Right hindlimb (tissue), 1 donor: ENCODE results near the gene SLC12A7.
"Not testable (repeated sequence)": the region's sequence is repeated elsewhere in the genome, so short reads cannot be mapped to it uniquely, and the experiment has no call there.

Source experiments
- DNase-seq: peaks from one replicate; pipeline ENCODE4 v3.0.0-alpha.2; 2018

Gene SLC12A7

DNA sequence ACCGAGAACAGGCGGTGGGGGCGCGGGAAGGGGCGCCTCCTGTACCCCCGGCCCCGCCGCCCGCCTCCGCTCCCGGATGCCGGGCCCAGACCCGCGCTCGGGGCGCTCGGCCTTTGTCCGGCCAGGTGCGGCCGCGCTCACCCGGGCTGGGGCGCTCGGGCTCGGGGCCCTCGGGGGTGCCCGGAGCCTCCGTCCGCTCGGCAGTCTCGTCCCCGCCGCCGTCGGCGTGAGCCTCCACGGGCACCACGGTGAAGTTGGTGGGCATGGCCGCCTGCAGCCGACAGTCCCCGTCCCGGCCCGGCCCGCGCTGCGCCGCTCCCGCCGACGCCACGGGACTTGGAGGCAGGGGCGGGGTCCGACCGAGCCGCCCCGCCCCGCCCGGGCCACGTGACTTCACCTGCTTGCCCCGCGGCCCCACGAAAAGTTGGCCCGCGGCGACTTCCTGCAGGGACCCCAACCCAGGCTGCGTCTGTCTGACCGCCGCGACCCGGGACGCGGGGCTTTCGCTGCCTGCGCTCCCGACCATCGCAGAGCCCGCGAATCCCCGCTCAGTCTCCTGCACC is at the start of gene SLC12A7:
TSS of gene SLC12A7 (minus strand) at position 337 of the 563 bp plus-strand sequence. CDS start at position 265, 72 bp downstream.
- peak; percentile 62 for DNase-seq

- no peak for DNase-seq
Observed at GRCh38 chr5:1161108-1161832, 49.4 kb upstream of the SLC12A7 start.

- no peak for DNase-seq
Observed at GRCh38 chr5:1159774-1160406, 48.0 kb upstream of the SLC12A7 start.

DNA sequence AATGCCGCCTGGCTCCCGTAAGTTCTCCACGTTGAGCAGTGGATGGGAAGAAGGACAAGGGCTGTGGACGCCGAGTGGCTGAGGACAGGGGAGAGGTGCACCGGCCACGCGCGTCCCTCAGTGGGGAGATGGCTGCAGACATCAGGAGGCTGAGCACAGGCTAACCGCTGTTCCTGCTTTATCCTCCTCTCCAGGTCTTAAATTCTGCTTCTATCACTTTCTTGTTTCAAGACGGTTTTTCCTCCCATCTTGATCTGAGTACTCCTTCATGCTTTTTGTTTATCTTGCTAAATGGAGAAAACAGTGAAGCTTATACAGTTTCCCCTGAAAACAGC is 47.4 kb upstream of the SLC12A7 start:
- DNase-seq = no peak

GRCh38 chr5:1158647-1159340 is 46.9 kb upstream of the SLC12A7 start:
- DNase-seq = no peak

- DNase-seq = not testable (repeated sequence)
Observed at GRCh38 chr5:1157461-1157986, 45.7 kb upstream of the SLC12A7 start.

- DNase-seq = no peak
Observed at GRCh38 chr5:1156754-1157460, 45.0 kb upstream of the SLC12A7 start.

GRCh38 chr5:1156033-1156753 is 44.3 kb upstream of the SLC12A7 start:
- DNase-seq = no peak

DNA sequence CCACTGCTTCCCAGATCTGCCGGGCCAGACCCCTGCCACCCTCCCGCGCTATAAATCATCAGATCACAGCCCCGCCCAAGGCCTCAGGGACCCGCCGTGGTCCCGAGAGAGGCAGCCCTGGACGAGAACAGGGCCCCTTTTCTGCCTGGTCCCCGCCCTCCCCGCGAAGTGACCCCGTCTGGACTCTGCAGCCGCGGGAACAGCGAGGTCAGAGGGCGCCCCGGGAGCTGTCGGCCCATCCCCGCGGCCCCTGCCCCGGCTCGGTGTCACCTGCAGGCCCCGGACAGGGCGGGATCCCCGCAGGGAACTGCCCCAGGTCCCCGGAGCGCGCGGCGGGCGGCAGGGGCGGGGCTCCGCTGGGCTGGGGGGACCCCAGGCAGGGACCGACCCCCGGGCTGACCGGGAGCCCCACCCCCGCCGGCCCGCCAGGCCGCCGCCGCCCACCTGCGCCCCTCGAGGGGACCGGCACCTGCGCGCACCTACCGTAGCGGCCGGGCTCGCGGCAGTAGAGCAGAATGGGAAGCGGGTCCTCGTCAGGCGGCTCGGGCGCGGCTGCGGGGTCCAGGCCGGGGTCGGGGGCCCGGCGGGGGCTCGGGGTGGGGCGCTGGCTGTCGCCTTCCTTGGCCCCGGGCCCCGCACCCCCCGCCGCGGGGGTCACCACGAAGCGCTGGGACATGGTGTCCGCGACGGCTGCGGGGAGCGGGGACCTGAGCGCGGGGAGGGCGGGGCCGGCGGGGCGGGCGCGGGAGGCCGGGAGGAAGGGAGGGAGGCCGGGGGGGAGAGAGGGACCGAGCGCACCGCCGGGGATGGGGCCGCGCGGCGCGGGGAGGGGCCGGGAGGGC is 43.5 kb upstream of the SLC12A7 start:
- no peak for DNase-seq

DNA sequence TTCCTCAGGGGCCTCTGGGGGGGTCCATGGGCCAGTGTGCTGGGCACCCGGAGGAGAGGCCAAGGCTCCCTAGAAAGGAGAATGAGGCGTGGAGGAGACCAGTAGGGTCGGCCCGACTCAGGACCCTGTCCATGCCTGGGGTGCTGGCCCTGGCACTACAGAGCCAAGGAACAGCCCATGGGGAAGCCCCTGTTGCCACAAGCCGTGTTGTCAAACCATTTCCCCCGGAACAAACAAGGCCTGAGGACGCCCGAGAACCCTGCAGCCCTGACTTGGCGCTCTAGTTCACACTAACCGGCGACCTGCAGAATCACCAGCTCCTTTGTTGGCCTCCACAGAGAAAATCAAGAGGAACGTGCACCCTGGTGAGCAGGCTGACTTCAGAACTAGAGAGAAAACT is 41.6 kb upstream of the SLC12A7 start:
- DNase-seq = no peak

DNA sequence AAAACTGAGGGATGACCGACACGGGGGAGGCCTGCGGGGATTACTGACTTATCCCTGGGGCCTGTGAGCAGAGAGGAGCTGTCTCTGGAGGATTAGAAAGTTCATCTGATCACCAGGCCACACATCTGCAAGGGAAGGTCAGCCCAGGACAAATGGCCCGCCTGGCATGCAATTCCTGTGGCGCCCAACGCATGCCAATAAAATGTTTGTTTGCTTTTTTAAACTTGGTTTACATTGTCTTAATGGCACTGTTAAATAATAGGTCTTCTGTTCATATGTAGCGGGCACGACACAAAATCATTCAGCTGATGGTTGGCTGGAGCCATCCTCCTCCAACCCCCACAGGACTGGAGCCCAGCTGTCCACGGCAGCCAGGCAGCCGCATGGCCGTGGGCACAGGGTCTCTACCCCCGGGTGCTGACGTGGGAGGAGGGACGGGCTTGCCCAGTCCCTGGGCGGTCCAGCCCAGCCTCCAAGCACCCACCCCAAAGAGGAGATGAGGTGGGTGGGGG is 41.0 kb upstream of the SLC12A7 start:
- DNase-seq = no peak

GRCh38 chr5:1152156-1152555 is 40.3 kb upstream of the SLC12A7 start:
- DNase-seq = no peak

GRCh38 chr5:1151316-1151715 is 39.5 kb upstream of the SLC12A7 start:
- DNase-seq = no peak

DNA sequence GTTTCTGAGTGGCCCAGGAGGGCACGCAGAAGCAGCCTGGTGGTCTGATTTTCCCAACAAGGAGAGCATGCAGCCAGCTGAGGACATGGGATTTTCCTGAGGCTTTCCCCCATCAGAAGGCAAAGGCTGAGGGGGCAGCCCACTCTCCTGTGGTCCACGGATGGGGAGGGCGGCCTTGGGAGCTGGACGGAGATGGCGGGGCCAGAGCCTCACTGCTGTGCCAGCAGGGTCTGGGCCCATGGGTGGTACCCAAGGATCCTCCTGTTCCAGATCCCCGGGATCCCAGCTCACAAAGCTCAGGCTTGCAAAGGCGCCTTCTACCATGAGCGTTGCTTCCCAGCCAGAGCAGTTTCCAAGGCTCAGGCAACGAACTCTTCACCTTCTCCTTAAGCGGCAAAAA is 39.0 kb upstream of the SLC12A7 start:
- no peak for DNase-seq

GRCh38 chr5:1144638-1145396 is 33.0 kb upstream of the SLC12A7 start:
- DNase-seq = no peak

- no peak for DNase-seq
Observed at GRCh38 chr5:1144089-1144488, 32.2 kb upstream of the SLC12A7 start.

- DNase-seq = no peak
Observed at GRCh38 chr5:1143670-1143951, 31.7 kb upstream of the SLC12A7 start.

- no peak for DNase-seq
Observed at GRCh38 chr5:1142886-1143669, 31.2 kb upstream of the SLC12A7 start.

DNA sequence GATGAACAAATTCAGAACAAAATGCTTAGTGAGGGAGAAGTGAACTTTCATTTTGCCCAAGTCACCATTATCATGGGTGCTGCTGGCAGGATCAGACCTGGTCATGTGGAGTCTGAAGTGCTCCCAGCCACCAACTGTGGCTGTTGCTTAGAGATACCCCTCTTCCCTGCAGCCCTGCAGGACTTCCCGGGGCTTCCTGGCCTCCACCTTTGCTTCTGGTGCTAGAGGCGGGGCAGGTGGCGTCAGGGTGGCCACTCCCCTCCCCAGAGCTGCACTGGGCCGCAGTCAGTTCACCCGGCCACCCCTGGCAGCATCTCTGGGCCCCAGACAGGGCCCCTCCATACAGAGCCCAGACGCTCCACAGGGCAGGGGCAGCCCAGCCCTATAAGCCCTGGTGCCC is 30.0 kb upstream of the SLC12A7 start:
- DNase-seq = no peak

DNA sequence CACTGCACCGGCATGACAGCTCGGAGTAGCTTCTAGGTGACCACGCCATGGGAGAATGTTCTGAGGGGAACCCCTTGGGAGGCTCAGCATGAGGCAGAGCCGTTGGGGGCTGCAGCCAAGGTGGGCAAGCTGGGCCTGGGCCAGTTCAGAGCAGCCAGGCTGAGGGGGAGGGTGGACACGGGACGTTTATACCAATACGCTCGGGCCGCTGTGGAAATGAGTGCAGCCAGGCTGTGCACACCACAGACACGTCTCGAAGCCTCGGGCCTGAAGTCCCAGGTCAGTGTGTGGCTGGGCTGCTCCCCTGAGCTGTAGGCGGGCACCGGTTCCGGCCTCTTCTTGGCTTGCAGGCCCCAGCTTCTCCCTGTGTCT is 28.9 kb upstream of the SLC12A7 start:
- DNase-seq = no peak
